Bronchial epithelial cell (primary cell): ENCODE results near the gene IKZF4. TPM values are rescaled to one million over a fixed set of nuclear protein-coding genes. Genes with fewer than 3 reads are reported as not detected.

ENCODE experiments used
- DNase-seq: peaks from one replicate; pipeline ENCODE4 v3.0.0-alpha.2; 2010; ENCODE audit warnings: low read depth
- FAIRE-seq: peaks from 2 replicates; lab custom pipeline; 2011; peaks lifted over from hg19 to GRCh38; lab: Jason Lieb, UNC
- H3K27me3 ChIP-seq: 2 replicates; pipeline ENCODE4 v1.5.1; 2011; ENCODE audit warnings: low read length; ENCODE audit not compliant: control insufficient read depth, insufficient read depth
- H3K36me3 ChIP-seq: 2 replicates; pipeline ENCODE4 v1.5.1; 2011; ENCODE audit warnings: low read length; ENCODE audit not compliant: control insufficient read depth, insufficient read depth
- H3K4me3 ChIP-seq: 2 replicates; pipeline ENCODE4 v1.5.1; 2011; ENCODE audit warnings: mild to moderate bottlenecking, low read depth, low read length, control low read depth
- CTCF ChIP-seq: IDR thresholded peaks from 2 replicates; pipeline ENCODE4 v1.5.1; 2011; ENCODE audit warnings: mild to moderate bottlenecking, moderate library complexity, low read length, control low read depth, inconsistent platforms; ENCODE audit not compliant: insufficient read depth, severe bottlenecking
- total RNA-seq: library from RNA; depleted of rRNA; stranded (reverse); fragments of >200 nt; gene quantifications from 2 replicates; pipeline ENCODE4 v1.2.1, GENCODE V29; 2014

Gene IKZF4
- 0.26 and 0.64 TPM in 2 replicates for total RNA-seq

GRCh38 chr12:56020423-56021184, at the start of gene IKZF4:
Gene IKZF4, plus strand, starts transcription at chr12:56021043. Its CDS starts 451 bp downstream, at chr12:56021494.
- TF ChIP-seq CTCF = no peak
- DNase-seq = no peak
- no peaks in the 10 kb centered on the region for H3K27me3 ChIP-seq
- H3K36me3 ChIP-seq = no peaks in the 10 kb centered on the region
- FAIRE-seq = no peak
- H3K4me3 ChIP-seq = no peak within 1 kb of the TSS

- H3K36me3 ChIP-seq = no peaks in the 10 kb centered on the region
- no peak for TF ChIP-seq CTCF
- DNase-seq = peak; percentile 84
- no peaks in the 10 kb centered on the region for H3K27me3 ChIP-seq
- H3K4me3 ChIP-seq = no peak overlapping the region
- no peak for FAIRE-seq
These were observed 48.8 kb upstream of the IKZF4 start for GRCh38 chr12:55972042-55972441.

- Histone ChIP-seq H3K27me3 (no peaks in the 10 kb centered on the region), H3K36me3 (no peaks in the 10 kb centered on the region), H3K4me3 (peak overlapping the region; percentile 47)
- no peak for FAIRE-seq
- DNase-seq = no peak
- no peak for TF ChIP-seq CTCF
These were observed 48.4 kb upstream of the IKZF4 start for GRCh38 chr12:55972456-55972855.

GRCh38 chr12:55972911-55973598, 47.8 kb upstream of the IKZF4 start:
- H3K36me3 ChIP-seq = no peaks in the 10 kb centered on the region
- FAIRE-seq (no peak), DNase-seq (no peak)
- peak overlapping the region; percentile 47 for H3K4me3 ChIP-seq
- H3K27me3 ChIP-seq = no peaks in the 10 kb centered on the region
- TF ChIP-seq CTCF = no peak

GRCh38 chr12:55973599-55974307, 47.1 kb upstream of the IKZF4 start, which contains the start of gene RAB5B:
Gene RAB5B, plus strand, starts transcription at chr12:55974078. Its CDS starts 12,883 bp downstream, at chr12:55986961.
- DNase-seq (peak; percentile 100), FAIRE-seq (peak; percentile 98)
- peak within 1 kb of the TSS; percentile 98 for H3K4me3 ChIP-seq
- H3K36me3 ChIP-seq = no peaks in the 10 kb centered on the region
- no peak for TF ChIP-seq CTCF
- no peaks in the 10 kb centered on the region for H3K27me3 ChIP-seq
